ENCODE measurements around the gene PDE6B. TPM values are rescaled to one million over a fixed set of nuclear protein-coding genes. Genes with fewer than 3 reads are reported as not detected.

PDE6B gene
- total and polyA plus RNA-seq, 12 donors: 0.73 to 6.2 (median 3.6) TPM

DNA sequence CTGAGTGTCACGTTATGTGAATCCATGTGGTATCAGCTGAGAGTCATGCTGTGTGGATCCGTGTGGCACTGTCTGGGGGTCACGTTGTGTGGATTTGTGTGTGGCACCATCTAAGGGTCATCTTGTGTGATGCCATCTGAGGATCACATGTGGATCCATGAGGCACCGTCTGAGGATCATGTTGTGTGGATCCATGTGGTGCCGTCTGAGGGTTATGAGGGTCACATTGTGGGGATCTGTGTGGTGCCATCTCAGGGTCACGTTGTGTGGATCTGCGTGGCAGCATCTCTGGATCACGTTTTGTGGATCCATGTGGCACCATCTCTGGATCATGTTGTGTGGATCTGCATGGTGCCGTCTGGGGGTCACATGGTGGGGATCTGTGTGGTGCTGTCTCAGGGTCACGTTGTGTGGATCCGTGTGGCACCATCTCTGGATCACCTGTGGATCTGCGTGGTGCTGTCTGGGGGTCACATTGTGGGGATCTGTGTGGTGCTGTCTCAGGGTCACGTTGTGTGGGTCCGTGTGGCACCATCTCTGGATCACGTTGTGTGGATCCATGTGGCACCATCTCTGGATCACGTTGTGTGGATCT lies 6.9 kb downstream of the PDE6B start:
- H3K4me3 ChIP-seq: no peak overlapping the region
- ATAC-seq (no peak), DNase-seq (no peak)
- TF ChIP-seq, protein P1, sequence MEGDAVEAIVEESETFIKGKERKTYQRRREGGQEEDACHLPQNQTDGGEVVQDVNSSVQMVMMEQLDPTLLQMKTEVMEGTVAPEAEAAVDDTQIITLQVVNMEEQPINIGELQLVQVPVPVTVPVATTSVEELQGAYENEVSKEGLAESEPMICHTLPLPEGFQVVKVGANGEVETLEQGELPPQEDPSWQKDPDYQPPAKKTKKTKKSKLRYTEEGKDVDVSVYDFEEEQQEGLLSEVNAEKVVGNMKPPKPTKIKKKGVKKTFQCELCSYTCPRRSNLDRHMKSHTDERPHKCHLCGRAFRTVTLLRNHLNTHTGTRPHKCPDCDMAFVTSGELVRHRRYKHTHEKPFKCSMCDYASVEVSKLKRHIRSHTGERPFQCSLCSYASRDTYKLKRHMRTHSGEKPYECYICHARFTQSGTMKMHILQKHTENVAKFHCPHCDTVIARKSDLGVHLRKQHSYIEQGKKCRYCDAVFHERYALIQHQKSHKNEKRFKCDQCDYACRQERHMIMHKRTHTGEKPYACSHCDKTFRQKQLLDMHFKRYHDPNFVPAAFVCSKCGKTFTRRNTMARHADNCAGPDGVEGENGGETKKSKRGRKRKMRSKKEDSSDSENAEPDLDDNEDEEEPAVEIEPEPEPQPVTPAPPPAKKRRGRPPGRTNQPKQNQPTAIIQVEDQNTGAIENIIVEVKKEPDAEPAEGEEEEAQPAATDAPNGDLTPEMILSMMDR (IDR thresholded peaks at IDR 0.05): no peak
- H3K36me3 ChIP-seq: no peaks in the 10 kb centered on the region
- H3K27ac ChIP-seq: no peak overlapping the region
- peaks cover 0 to 11% (median 0%) of the 10 kb centered on the region in 11 donors for H3K9me3 ChIP-seq
- H3K27me3 ChIP-seq: peaks cover 0 to 33% (median 10%) of the 10 kb centered on the region in 7 donors
- 89 to 91% methylated on average over 16 of the region's 16 CpGs for WGBS, 2 donors
- H3K4me1 ChIP-seq: no peaks in the 10 kb centered on the region
- intact Hi-C loops (cut with DNase I): loop anchor here in 1 of 10 donors (10.0 kb wide), 1 partner anchor 287 kb away; no protein-coding TSS in a partner anchor

DNA sequence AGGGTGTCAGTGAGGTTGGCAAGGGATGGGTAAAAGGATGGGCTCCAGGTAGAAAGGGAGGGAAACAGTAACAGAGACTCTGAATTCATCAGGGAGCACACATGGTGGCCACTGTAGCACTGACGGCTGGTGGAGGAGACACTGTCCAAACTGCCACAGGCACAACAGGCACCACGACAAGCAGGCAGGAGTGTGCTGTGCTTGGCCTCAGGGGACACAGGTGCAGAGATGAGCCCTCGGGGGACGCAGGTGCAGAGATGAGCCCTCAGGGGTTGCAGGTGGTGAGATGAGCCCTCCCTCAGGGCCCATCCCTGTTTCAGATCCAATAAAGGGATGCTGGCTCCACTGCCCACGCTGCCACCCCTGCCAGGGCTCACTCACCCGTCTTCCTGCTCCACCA lies 7.6 kb downstream of the PDE6B start:
- intact Hi-C loops (cut with DNase I): loop anchor here in 1 of 10 donors (10.0 kb wide), 1 partner anchor 288 kb away; no protein-coding TSS in a partner anchor
- TF ChIP-seq, protein P1 (IDR thresholded peaks at IDR 0.05): no peak
- Histone ChIP-seq H3K27me3 (peaks cover 4 to 32% (median 10%) of the 10 kb centered on the region in 7 donors), H3K4me3 (no peak overlapping the region), H3K27ac (no peak overlapping the region), H3K36me3 (no peaks in the 10 kb centered on the region), H3K9me3 (peaks cover 0 to 11% (median 0%) of the 10 kb centered on the region in 11 donors), H3K4me1 (no peaks in the 10 kb centered on the region)
- DNase-seq (no peak), ATAC-seq (no peak)
- WGBS, 2 donors: 86 to 93% methylated on average over 6 of the region's 6 CpGs

DNA sequence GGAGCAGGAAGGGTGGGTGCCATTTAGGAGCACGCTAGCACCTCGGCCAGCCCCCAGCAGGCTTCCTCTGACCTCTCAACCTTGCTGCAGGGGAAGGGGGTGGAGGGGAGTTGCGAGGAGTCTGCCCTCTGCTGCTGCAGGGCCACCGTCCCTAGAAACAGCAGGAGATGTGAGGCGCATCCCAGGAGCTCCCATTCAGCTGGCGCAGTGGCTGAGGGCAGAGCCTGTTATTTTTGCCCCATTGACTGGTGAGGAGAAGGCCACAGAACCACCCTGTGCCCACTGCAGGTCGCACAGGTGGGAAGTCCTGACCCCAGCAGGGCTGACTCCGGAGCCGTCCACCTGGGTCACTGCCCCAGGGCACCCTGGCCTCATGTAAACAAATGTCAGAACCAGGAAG lies 8.0 kb downstream of the PDE6B start:
- Histone ChIP-seq H3K27me3 (peaks cover 4 to 33% (median 8%) of the 10 kb centered on the region in 7 donors), H3K4me1 (no peaks in the 10 kb centered on the region), H3K27ac (no peak overlapping the region), H3K36me3 (no peaks in the 10 kb centered on the region), H3K4me3 (no peak overlapping the region), H3K9me3 (peaks cover 0 to 11% (median 0%) of the 10 kb centered on the region in 11 donors)
- ATAC-seq (no peak), DNase-seq (no peak)
- WGBS, 2 donors: 63 to 67% methylated on average over 9 of the region's 9 CpGs
- intact Hi-C loops (cut with DNase I): loop anchor here in 1 of 10 donors (10.0 kb wide), 1 partner anchor 289 kb away; no protein-coding TSS in a partner anchor
- TF ChIP-seq, protein P1 (IDR thresholded peaks at IDR 0.05): no peak

DNA sequence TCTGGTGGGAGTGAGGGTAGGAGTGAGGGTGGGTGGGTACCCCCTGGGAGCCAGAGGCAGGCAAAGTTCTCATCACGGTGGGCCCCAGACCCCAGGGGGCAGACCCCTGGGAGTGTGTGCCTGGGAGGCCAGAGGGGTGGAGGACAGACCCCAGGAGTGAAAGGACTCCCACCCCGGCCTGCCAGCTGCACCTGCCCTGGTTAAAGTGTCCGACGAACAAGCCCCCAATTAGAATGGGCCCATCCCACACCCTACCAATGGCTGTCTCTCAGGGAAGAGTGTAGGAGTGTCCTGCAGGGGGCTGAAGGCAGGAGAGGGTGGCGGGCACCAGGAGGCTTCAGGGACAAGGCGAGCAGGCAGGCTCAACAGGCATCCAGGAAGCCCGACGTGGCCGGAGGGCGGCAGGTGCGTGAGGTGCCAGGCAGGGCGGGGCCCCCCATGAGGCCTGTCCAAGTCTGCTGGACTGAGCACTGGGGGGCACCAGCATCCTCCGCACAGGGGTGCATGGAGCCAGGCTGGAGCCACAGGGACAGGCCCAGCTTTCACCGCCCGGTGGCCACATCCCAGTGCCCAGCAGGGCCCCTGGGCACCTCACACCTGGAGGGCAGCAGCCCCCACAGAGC lies 8.7 kb downstream of the PDE6B start:
- peaks cover 4 to 32% (median 12%) of the 10 kb centered on the region in 7 donors for H3K27me3 ChIP-seq
- intact Hi-C loops (cut with DNase I): loop anchor here in 1 of 10 donors (10.0 kb wide), 1 partner anchor 289 kb away; no protein-coding TSS in a partner anchor
- no peak overlapping the region for H3K27ac ChIP-seq
- no peaks in the 10 kb centered on the region for H3K4me1 ChIP-seq
- peaks cover 0 to 11% (median 0%) of the 10 kb centered on the region in 11 donors for H3K9me3 ChIP-seq
- DNase-seq (no peak), ATAC-seq (peak in 1 of 8 donors; percentile 10)
- WGBS, 2 donors: 75 to 78% methylated on average over 15 of the region's 15 CpGs
- H3K36me3 ChIP-seq: no peaks in the 10 kb centered on the region
- no peak overlapping the region for H3K4me3 ChIP-seq
- TF ChIP-seq, protein P1 (IDR thresholded peaks at IDR 0.05): no peak

Measured in heart right ventricle (tissue), 16 donors.